Keratinocyte (primary cell): ENCODE results near the gene LY6G6F. TPM values are rescaled to one million over a fixed set of nuclear protein-coding genes. Genes with fewer than 3 reads are reported as not detected.

Source experiments
- DNase-seq: peaks from one replicate; pipeline ENCODE4 v3.0.0-alpha.2; 2011; ENCODE audit warnings: low read depth, missing footprints, low spot score
- FAIRE-seq: peaks from 2 replicates; lab custom pipeline; 2011; peaks lifted over from hg19 to GRCh38; lab: Jason Lieb, UNC
- H2AFZ ChIP-seq: 2 replicates; pipeline ENCODE4 v1.6.0; 2012; ENCODE audit warnings: low read length, control low read depth, inconsistent platforms; ENCODE audit not compliant: control insufficient read depth
- H3K27ac ChIP-seq: 2 replicates; pipeline ENCODE4 v1.5.1; 2011; ENCODE audit warnings: low read length; ENCODE audit not compliant: control insufficient read depth, insufficient read depth
- H3K27me3 ChIP-seq: 3 replicates; pipeline ENCODE4 v1.6.0; 2011; ENCODE audit warnings: low read length; ENCODE audit not compliant: control insufficient read depth, insufficient read depth; ENCODE audit errors: extremely low read depth
- H3K36me3 ChIP-seq, 2 experiments: 2 replicates in 1 of 2; 3 replicates in 1 of 2; pipeline ENCODE4 v1.5.1; 2011; ENCODE audit warnings: low read length in 2 of 2, mild to moderate bottlenecking in 1 of 2; ENCODE audit not compliant: control insufficient read depth in 2 of 2, insufficient read depth in 2 of 2; ENCODE audit errors: extremely low read depth in 1 of 2
- H3K4me1 ChIP-seq: 3 replicates; pipeline ENCODE4 v1.5.1; 2011; ENCODE audit warnings: low read length; ENCODE audit not compliant: control insufficient read depth, insufficient read depth; ENCODE audit errors: extremely low read depth
- H3K4me2 ChIP-seq: 3 replicates; pipeline ENCODE4 v1.6.0; 2011; ENCODE audit warnings: low read depth, low read length; ENCODE audit not compliant: control insufficient read depth, insufficient read depth; ENCODE audit errors: extremely low read depth
- H3K4me3 ChIP-seq, 3 experiments: fragments of 200-600 bp in 1 of 3; sonication (generic) in 1 of 3; 2 replicates in 2 of 3; 3 replicates in 1 of 3; pipeline ENCODE4 v1.5.1; 2011 to 2016; ENCODE audit warnings: low read length in 3 of 3, mild to moderate bottlenecking in 3 of 3, control low read depth in 2 of 3, inconsistent platforms in 1 of 3, low read depth in 1 of 3, mixed read lengths in 1 of 3, mixed run types in 1 of 3, moderate library complexity in 1 of 3; ENCODE audit not compliant: control insufficient read depth in 2 of 3, insufficient read depth in 2 of 3; ENCODE audit errors: extremely low read depth in 1 of 3
- H3K79me2 ChIP-seq: 2 replicates; pipeline ENCODE4 v1.6.0; 2012; ENCODE audit warnings: low read length; ENCODE audit not compliant: control insufficient read depth, insufficient read depth
- H3K9ac ChIP-seq: 3 replicates; pipeline ENCODE4 v1.6.0; 2011; ENCODE audit warnings: low read length; ENCODE audit not compliant: control insufficient read depth, insufficient read depth; ENCODE audit errors: extremely low read depth
- H3K9me1 ChIP-seq: 3 replicates; pipeline ENCODE4 v1.6.0; 2011; ENCODE audit warnings: low read length; ENCODE audit not compliant: control insufficient read depth, insufficient read depth; ENCODE audit errors: extremely low read depth
- H3K9me3 ChIP-seq: 2 replicates; pipeline ENCODE4 v1.5.1; 2012; ENCODE audit warnings: low read depth, low read length; ENCODE audit not compliant: control insufficient read depth
- H4K20me1 ChIP-seq: 3 replicates; pipeline ENCODE4 v1.6.0; 2011; ENCODE audit warnings: low read length; ENCODE audit not compliant: control insufficient read depth, insufficient read depth; ENCODE audit errors: extremely low read depth
- CTCF ChIP-seq, 3 experiments: IDR thresholded peaks in 1 of 3; conservative IDR thresholded peaks in 1 of 3; optimal IDR thresholded peaks in 1 of 3; 2 replicates in 2 of 3; 3 replicates in 1 of 3; pipeline versions ENCODE3 to v1.5.1; 2011; ENCODE audit warnings: low read length in 3 of 3, mild to moderate bottlenecking in 3 of 3, moderate library complexity in 2 of 3, control low read depth in 1 of 3, inconsistent platforms in 1 of 3; ENCODE audit not compliant: insufficient read depth in 2 of 3; ENCODE audit errors: extremely low read depth in 1 of 3
- EZH2 ChIP-seq: IDR thresholded peaks from one replicate; pipeline ENCODE4 v1.6.1; 2012; ENCODE audit warnings: inconsistent platforms, mild to moderate bottlenecking, low read length, moderate library complexity
- dilution Hi-C: fragments of 300-500 bp; cut with MboI; formaldehyde crosslinking; loops from one replicate; pipeline ENCODE4 v1.7.0; 2020; ENCODE audit warnings: low sequenced_read_pairs; ENCODE audit not compliant: extremely low pct_ligation_motif_present
- polyA plus RNA-seq, 5 experiments: library from polyadenylated mRNA; depleted of rRNA in 3 of 5; stranded (reverse) in 3 of 5; stranded (forward) in 1 of 5; unstranded in 1 of 5; fragments of >200 nt; gene quantifications; 1 replicate in 1 of 5; 2 replicates in 3 of 5; 3 replicates in 1 of 5; pipeline versions ENCODE4 v1.2.1 to v1.2.3, GENCODE V29; 2011 to 2012; ENCODE audit warnings: missing spikeins in 2 of 5, low read depth in 1 of 5, low replicate concordance in 1 of 5

LY6G6F gene
- polyA plus RNA-seq, 1 donor (not counting 4 experiments of a cell fraction or from before 2014, with no cell fraction given), result not detected

GRCh38 chr6:31676322-31676903 is 30.3 kb upstream of the LY6G6F start:
- no peak overlapping the region for H3K27ac ChIP-seq
- no peak for FAIRE-seq

GRCh38 chr6:31676904-31677303 is 29.8 kb upstream of the LY6G6F start:
- Histone ChIP-seq H3K9me1 (no peaks in the 10 kb centered on the region), H4K20me1 (no peaks in the 10 kb centered on the region), H3K27ac (no peak overlapping the region), H3K36me3 (peaks cover 2 to 6% of the 10 kb centered on the region in 2 experiments), H3K9ac (no peak overlapping the region), H3K4me3 (no peak overlapping the region), H3K79me2 (no peaks in the 10 kb centered on the region), H3K27me3 (no peaks in the 10 kb centered on the region), H3K9me3 (no peaks in the 10 kb centered on the region), H3K4me2 (no peak overlapping the region), H2AFZ (no peak overlapping the region), H3K4me1 (peaks cover 11% of the 10 kb centered on the region)
- FAIRE-seq, result no peak
- TF ChIP-seq EZH2 (no peak), CTCF (optimal IDR thresholded peaks at IDR 0.05 in 1 of 3, IDR thresholded peaks at IDR 0.05 in 1 of 3, conservative IDR thresholded peaks at IDR 0.05 in 1 of 3; ENCODE audit: extremely low read depth in 1 of 3, insufficient read depth in 2 of 3, low read length in 3 of 3) (no peak)
- dilution Hi-C loops, result no loop called here
- no peak for DNase-seq

More at GRCh38 chr6:31676322-31676903, 30.3 kb upstream of the LY6G6F start:
- Histone ChIP-seq H3K36me3 (peaks cover 7 to 11% of the 10 kb centered on the region in 2 experiments), H2AFZ (no peak overlapping the region), H3K9me1 (no peaks in the 10 kb centered on the region), H3K4me2 (no peak overlapping the region), H4K20me1 (no peaks in the 10 kb centered on the region), H3K4me3 (no peak overlapping the region), H3K4me1 (peaks cover 7% of the 10 kb centered on the region), H3K9me3 (no peaks in the 10 kb centered on the region), H3K9ac (no peak overlapping the region), H3K27me3 (no peaks in the 10 kb centered on the region), H3K79me2 (no peaks in the 10 kb centered on the region)
- DNase-seq, result no peak
- dilution Hi-C loops, result no loop called here
- TF ChIP-seq EZH2 (no peak), CTCF (optimal IDR thresholded peaks at IDR 0.05 in 1 of 3, IDR thresholded peaks at IDR 0.05 in 1 of 3, conservative IDR thresholded peaks at IDR 0.05 in 1 of 3; ENCODE audit: extremely low read depth in 1 of 3, insufficient read depth in 2 of 3, low read length in 3 of 3) (no peak)
